CD4-positive, alpha-beta T cell treated with Interleukin-17A for 4 hours (primary cell): Measurements from ENCODE around the gene RMRP.
"Not testable (repeated sequence)": the region's sequence is repeated elsewhere in the genome, so short reads cannot be mapped to it uniquely, and the experiment has no call there.

ENCODE experiments used
- DNase-seq: peaks from one replicate; pipeline ENCODE4 v3.0.0-alpha.2; 2020; ENCODE audit warnings: mixed read lengths

RMRP gene

DNA sequence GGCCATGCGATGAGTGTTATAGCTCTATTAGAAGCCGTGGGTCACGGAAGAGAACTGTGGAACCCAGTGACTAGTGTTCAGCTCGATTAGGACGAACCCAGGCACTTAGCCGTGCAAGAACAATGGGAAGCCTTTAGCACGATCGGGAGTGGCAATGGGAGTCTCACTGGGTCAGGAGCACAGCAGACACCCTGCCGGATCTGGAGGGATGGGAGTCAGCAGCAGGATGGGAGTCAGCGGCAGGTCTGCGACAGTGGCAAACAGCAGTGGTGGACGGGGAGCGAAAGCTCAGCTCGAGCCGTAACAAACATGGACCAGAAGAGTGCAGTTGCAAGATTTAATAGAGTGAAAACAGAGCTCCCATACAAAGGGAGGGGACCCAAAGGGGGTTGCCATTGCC, 17.4 kb downstream of the RMRP start:
- not testable (repeated sequence) for DNase-seq

- DNase-seq: no peak
Measured at GRCh38 chr9:35639631-35640030, 18.2 kb downstream of the RMRP start.

DNA sequence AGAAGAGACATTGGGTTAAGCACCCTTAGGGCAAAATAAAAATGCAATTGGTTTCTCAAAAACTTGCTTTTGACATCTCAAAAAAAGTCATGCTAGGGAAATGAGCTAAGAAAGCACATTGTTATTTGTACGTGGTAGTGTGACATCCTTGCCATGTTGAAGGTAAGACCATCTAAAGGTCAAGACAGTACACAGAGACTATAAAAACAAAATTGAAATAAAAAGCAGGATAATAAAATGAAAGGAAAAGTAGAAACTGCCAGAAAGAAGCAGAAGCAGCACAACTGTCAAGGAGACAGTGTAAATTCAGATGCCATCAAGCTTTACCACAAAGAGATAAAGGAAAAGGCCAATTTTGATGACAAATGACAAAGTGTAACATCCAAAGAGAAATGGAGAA, 18.6 kb downstream of the RMRP start:
- not testable (repeated sequence) for DNase-seq

DNA sequence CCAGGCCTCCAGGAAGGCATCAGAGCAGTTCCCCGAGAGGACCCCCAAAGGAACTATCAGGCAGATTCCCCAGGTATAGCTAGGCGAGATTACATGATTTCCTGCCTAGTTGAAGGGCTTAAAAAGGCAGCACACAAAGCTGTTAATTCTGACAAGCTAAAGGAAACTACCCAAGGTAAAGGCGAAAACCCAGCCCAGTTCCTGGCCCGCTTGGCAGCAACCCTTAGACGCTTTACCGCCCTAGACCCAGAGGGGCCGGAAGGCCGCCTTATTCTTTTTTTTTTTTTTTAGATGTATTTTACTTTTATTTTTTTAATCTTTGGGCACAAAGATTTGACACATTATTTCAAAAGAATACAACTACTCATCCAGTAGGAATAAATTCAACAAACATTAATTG, 19.1 kb downstream of the RMRP start:
- DNase-seq: peak; percentile 63

- DNase-seq: not testable (repeated sequence)
Measured at GRCh38 chr9:35637427-35637955, 20.3 kb downstream of the RMRP start.

DNA sequence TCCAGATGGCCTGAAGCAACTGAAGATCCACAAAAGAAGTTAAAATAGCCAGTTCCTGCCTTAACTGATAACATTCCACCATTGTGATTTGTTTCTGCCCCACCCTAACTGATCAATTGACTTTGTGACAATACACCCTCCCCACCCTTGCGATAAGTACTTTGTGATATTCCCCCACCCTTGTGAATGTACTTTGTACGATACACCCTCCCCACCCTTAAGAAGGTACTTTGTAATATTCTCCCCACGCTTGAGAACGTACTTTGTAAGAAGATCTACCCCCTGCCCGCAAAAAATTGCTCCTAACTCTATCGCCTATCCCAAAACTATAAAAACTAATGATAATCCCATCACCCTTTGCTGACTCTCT, 21.0 kb downstream of the RMRP start:
- not testable (repeated sequence) for DNase-seq

- DNase-seq: no peak
Measured at GRCh38 chr9:35636135-35636876, 21.5 kb downstream of the RMRP start.

DNA sequence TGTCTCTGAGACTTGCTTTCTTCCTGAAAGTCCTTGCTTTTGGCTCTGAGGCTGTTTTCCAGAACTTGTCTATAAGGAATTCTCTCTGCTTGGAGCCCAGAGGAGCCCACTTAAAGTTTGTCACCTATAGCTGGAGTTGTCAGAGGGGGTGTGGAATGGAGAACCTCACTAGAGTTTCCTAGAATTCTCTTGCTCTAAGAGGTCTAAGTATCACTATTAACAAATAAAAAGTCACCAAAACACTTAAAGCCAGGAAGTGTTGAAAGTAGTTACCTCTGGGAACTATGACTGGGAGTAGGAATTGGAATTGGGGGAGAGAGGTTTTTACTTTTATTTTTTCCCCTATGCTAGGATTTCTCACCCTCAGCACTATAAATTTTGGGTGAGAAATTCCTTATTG, 22.1 kb downstream of the RMRP start:
- DNase-seq: no peak

DNA sequence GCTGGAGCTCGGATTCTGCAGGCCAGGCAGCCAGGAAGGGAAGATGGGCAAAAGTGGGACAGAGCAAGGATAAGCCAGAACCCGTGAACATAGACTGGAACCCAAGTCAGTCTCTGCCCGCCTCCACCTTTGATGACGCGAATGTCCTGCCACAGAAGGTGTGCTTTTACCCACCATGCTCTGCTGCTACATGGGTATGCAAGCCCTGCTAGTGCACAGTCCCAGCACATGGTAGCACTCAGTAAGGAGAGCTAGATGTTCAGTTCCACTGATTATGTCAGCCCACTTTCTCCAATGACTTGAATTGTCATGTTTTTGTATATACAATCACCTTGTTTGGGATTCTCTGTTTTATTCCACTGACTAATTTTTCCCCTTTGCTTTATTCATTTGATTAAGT, 28.2 kb downstream of the RMRP start:
- no peak for DNase-seq

DNA sequence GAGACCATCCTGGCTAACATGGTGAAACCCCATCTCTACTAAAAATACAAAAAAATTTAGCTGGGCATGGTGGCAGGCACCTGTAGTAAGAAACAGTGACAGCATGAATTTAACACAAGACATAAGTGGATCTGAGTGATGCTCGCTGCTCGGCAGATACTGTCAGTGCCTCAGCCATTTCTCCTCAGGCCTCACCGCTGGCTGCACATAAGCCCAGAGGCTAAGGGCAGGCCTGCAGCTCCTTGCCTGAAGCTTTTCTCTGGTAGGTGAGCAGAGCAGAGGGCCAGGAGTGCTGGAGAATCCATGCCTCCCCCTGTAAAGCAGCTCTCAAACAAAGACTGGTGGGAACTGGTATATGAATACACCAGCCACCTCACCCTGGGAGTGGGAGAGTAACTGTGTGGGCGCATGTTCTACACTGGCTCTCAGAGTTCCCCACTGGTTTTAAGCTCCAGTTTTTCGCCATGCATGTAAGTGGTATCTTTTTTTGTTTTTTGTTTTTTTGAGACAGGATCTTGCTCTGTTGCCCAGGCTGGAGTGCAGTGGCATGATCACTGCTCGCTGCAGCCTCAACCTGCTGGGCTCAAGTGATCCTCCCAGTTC, 29.3 kb downstream of the RMRP start:
- DNase-seq: no peak

- no peak for DNase-seq
Measured at GRCh38 chr9:35627575-35627974, 30.2 kb downstream of the RMRP start.

- no peak for DNase-seq
Measured at GRCh38 chr9:35619800-35620158, 38.0 kb downstream of the RMRP start.

DNA sequence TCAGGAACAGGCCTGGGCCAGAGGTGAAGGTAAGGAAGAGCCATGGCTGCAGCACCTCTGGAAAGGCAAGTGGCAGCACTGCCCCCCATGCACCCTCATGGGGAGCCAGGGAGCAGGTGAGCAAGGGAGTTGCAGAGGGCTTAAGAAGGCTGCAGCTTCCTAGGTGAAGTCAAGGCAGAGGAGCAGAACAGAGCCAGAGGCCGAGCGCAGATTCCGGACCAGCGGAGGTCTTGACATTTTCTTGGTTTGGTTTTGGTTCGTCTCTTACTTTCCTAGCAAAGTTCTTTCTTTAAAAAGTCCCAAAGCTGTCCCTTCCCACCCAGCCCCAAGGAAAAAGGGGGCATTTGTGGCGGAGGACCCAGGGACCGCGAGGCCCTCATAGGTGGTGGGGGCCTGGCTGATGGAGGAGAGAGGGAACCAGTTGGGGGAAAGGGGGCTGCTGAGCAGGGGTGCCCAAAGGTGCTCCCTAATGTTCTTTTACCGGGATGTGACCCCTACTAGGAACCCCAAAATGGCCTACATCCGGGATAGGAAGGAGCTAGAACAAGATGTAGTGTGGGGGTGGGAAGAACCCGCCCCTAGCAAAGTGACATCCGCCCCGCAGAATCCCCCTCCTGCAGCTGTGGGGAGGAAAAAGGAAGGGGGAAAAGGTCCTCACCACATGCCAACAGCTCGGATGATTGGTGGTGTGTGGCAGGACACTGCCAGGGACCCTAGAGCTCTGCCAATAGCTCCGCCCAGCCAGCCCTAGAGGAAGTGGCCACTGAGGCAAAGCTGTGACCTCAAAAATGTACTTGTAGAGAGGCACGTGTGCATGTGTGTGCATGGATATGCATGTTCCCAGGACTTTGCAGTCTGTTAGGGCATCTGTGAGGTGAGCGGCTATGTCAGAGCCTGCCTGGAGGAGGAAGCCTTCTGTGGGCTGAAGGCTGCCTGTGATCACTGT, 38.7 kb downstream of the RMRP start:
- peak; percentile 22 for DNase-seq

DNA sequence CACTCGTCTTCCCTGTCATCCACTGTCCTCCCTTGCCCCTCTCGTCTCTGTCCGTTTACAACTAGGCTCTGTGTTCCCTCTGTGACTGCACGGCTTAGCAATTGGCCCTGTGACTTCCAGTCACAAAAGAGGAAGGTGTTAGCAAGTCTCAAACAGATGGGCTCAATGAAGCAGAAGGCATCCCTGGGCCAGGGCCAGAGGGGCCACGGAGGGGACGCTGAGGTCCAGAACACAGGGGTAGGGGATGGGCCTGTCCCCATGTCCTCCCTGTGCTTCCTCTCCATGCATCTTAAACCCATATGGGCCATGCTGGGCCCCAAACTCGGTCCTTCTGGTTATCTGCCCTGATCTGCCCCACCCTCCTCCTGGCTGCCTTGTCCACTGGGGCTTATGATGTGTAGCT, 39.5 kb downstream of the RMRP start, which contains the start of gene CD72:
Gene CD72, minus strand, starts transcription at position 89 of the 403 bp plus-strand sequence. CDS start 110 bp downstream, outside the sequence.
- DNase-seq: no peak

- DNase-seq: no peak
Measured at GRCh38 chr9:35617548-35617947, 40.3 kb downstream of the RMRP start.

DNA sequence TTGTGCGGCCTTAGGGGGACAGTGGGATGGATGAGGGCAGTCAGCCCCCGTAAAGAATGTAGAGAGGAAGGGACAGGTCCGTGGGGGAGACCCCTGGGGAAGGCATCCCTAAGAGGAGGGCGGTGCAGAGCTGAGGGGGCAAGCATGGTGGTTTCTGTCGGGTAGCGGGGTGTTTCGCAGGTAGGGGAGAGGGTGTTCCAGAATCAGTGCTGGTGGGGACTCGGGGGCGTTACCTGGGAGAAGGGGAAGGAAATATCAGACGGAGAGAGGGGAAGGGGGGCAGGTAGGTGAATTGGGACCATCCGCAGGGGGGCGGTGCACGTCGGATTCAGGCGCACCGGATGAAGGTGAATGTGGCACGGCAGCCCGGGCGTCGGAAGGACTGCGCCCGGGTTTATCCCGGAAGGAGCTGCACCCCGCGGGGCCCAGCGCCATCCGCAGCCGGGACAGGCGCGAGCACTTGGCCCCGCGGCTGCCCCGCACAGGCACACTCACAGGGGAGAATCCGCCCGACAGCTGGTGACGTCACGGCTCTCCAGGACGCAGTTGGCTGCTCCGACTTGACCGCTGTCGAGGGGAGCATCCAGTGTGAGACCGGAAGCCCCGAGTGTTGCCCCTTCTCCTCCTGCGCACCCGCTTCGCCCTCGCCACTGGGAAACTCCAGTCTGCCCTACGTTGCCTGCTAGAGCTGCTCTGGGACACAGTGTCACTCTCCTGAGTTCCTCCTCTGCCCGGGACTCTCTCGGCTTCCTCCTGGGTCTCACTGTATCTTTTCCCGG, 40.9 kb downstream of the RMRP start:
- DNase-seq: peak; percentile 82

DNA sequence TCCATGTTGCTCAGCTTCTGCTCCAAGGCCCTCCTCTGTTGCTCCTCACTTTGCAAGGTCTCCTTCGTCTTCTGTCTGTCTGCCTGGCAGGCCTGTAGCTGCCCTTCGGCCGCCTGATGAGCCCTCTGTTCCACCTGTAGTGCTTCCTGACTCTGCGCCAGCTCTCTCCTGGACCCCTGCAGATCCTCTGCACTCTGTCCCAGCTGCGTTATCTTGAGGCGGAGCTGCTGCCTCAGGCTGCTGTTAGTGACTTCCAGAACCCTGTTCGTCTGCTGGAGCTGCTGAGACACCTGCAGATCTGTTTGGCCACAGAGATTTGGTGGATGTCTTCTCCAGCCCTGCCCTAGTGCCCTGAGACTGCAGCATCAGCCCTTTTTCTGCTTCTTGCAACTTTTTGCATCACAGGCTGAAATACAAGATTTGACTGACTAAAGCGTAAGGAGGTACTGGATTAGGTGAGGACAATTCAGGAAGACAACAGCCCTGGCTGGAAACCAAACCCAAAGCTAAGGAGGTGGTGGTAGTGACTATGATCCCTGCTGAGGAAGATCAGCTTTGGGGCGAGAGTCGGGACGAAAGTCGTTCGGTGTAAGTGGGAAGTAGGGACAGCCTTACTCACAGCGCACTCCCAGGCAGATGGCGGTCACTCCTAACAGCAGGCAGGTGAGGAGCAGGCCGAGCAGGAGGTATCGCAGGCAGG, 41.7 kb downstream of the RMRP start:
- no peak for DNase-seq

GRCh38 chr9:35612843-35613242, 45.0 kb downstream of the RMRP start:
- DNase-seq: no peak

GRCh38 chr9:35612066-35612465, 45.8 kb downstream of the RMRP start:
- not testable (repeated sequence) for DNase-seq

DNA sequence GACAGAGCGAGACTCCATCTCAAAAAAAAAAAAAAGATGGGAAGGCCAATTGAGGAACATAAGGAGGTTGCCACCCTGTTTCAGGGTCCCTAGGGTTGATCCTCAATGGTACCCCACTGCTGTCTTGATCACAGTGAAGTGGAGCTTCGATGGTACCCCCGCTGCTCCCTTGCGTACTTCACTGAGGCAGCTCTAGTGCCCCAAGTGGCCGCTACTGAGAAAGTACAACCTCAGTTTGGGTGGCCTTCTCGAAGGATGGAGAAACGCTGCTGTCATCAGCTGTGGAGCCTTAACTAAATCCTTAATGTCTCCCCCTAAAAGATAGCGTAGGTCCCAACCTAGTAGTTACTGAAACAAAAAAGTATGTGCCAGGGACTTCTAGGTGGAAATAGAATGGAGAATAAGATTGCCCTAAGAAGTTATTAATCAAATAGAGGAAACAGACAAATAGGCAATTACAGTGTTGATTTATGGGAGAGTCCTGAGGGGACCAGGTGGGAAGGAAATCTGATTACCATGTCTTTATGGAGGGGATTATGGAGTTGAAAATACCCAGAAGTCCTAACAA, 46.5 kb downstream of the RMRP start:
- peak; percentile 72 for DNase-seq

GRCh38 chr9:35609820-35610163, 48.0 kb downstream of the RMRP start:
- DNase-seq: no peak
